IPS-20b (cell line): ENCODE results near the gene SSTR3.
A peak's percentile ranks its signal among the peaks of the same experiment; 100 is the strongest.
"Not testable (repeated sequence)": the region's sequence is repeated elsewhere in the genome, so short reads cannot be mapped to it uniquely, and the experiment has no call there.

Experiments used
- H3K27ac ChIP-seq: one replicate; pipeline ENCODE4 v1.5.1; 2013; ENCODE audit warnings: low read length
- H3K27me3 ChIP-seq: 2 replicates; pipeline ENCODE4 v1.6.1; 2013; ENCODE audit warnings: mild to moderate bottlenecking, low read length, inconsistent platforms; ENCODE audit not compliant: insufficient read depth
- H3K36me3 ChIP-seq: 2 replicates; pipeline ENCODE4 v1.6.1; 2013; ENCODE audit warnings: low read depth, mild to moderate bottlenecking, inconsistent platforms, low read length, moderate library complexity; ENCODE audit not compliant: insufficient read depth
- H3K4me1 ChIP-seq: 2 replicates; pipeline ENCODE4 v1.6.1; 2013; ENCODE audit warnings: mild to moderate bottlenecking, control low read depth, inconsistent platforms, low read length, moderate library complexity; ENCODE audit not compliant: insufficient read depth
- H3K4me3 ChIP-seq: 2 replicates; pipeline ENCODE4 v1.5.1; 2013; ENCODE audit warnings: mild to moderate bottlenecking, low read length, inconsistent platforms
- H3K9ac ChIP-seq: 2 replicates; pipeline ENCODE4 v1.6.1; 2013; ENCODE audit warnings: low read depth, mild to moderate bottlenecking, inconsistent platforms, low read length, moderate library complexity
- H3K9me3 ChIP-seq: 2 replicates; pipeline ENCODE4 v1.6.1; 2013; ENCODE audit warnings: mild to moderate bottlenecking, low read depth, low read length, inconsistent platforms; ENCODE audit not compliant: insufficient read depth

The SSTR3 gene

GRCh38 chr22:37203354-37204044, 8.8 kb downstream of the SSTR3 start:
- no peaks in the 10 kb centered on the region; the same call in 1 of the 2 replicates for H3K4me1 ChIP-seq
- H3K27me3 ChIP-seq: no peaks in the 10 kb centered on the region
- no peak overlapping the region for H3K4me3 ChIP-seq
- H3K36me3 ChIP-seq: no peaks in the 10 kb centered on the region
- H3K9ac ChIP-seq: no peak overlapping the region
- H3K9me3 ChIP-seq: no peaks in the 10 kb centered on the region
- no peak overlapping the region for H3K27ac ChIP-seq

DNA sequence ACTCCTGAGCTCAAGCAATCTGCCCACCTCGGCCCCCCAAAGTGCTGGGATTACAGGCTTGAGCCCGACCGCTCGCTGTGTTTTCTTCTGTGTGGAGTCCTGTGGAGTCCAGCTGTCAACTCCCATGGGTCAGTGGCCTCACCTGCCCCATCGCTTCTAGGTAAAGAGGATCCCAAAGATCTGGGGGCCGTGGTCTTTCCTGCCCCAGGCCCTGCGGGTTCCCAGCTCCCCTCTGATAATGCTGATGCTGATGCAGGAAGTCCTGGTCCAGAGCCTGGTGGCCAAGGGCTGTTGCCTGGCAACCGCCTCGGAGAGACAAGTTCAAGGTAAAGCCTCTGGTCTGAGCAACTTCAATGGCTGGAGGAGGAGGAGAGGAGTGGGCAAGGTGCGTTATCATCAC, 9.6 kb downstream of the SSTR3 start:
- Histone ChIP-seq H3K9me3 (no peaks in the 10 kb centered on the region), H3K4me3 (no peak overlapping the region), H3K36me3 (no peaks in the 10 kb centered on the region), H3K27ac (no peak overlapping the region), H3K4me1 (peaks cover 5% of the 10 kb centered on the region; the same call in 1 of the 2 replicates), H3K9ac (no peak overlapping the region), H3K27me3 (no peaks in the 10 kb centered on the region)

- no peaks in the 10 kb centered on the region for H3K27me3 ChIP-seq
- H3K4me1 ChIP-seq: peaks cover 5% of the 10 kb centered on the region; the same call in 1 of the 2 replicates
- H3K9ac ChIP-seq: no peak overlapping the region
- no peak overlapping the region for H3K4me3 ChIP-seq
- H3K27ac ChIP-seq: no peak overlapping the region
- no peaks in the 10 kb centered on the region for H3K9me3 ChIP-seq
- H3K36me3 ChIP-seq: no peaks in the 10 kb centered on the region
Measured at GRCh38 chr22:37202001-37202555, 10.2 kb downstream of the SSTR3 start.

- H3K4me1 ChIP-seq, H3K9me3 ChIP-seq, H3K27me3 ChIP-seq, H3K9ac ChIP-seq, H3K27ac ChIP-seq, H3K4me3 ChIP-seq, H3K36me3 ChIP-seq: not testable (repeated sequence)
Measured at GRCh38 chr22:37201443-37201820, 10.8 kb downstream of the SSTR3 start.

DNA sequence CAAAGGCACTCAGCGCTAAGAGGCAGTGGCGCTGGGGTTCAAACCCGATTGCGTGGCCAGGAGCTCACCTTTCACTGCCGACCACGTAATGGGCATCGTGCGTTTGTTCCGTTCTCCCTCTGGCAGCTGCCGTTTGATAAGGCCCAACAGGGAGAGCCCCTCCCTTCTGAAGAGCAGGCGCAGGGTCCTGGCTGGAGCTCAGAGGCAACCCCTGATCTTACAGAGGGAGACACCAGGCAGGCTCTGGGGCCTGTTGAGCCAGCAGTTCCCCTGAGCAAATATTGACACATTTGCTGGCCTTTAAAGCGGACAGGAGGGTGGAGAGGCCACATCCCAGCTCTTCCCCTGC, 12.5 kb downstream of the SSTR3 start:
- no peak overlapping the region for H3K27ac ChIP-seq
- H3K27me3 ChIP-seq: no peaks in the 10 kb centered on the region
- H3K36me3 ChIP-seq: no peaks in the 10 kb centered on the region
- H3K9me3 ChIP-seq: no peaks in the 10 kb centered on the region
- peak overlapping the region; percentile 13; the same call in 1 of the 2 replicates for H3K9ac ChIP-seq
- peaks cover 5% of the 10 kb centered on the region; the same call in 1 of the 2 replicates for H3K4me1 ChIP-seq
- H3K4me3 ChIP-seq: peak overlapping the region; percentile 34; the same call in 1 of the 2 replicates

GRCh38 chr22:37199103-37199759, 13.0 kb downstream of the SSTR3 start:
- Histone ChIP-seq H3K9me3 (no peaks in the 10 kb centered on the region), H3K27me3 (no peaks in the 10 kb centered on the region), H3K4me3 (peak overlapping the region; percentile 89), H3K4me1 (peaks cover 5% of the 10 kb centered on the region; the same call in 1 of the 2 replicates), H3K9ac (peak overlapping the region; percentile 94), H3K27ac (peak overlapping the region; percentile 55), H3K36me3 (no peaks in the 10 kb centered on the region)

GRCh38 chr22:37198258-37199102, 13.8 kb downstream of the SSTR3 start:
- Histone ChIP-seq H3K36me3 (no peaks in the 10 kb centered on the region), H3K9me3 (peaks cover 4% of the 10 kb centered on the region; the same call in 1 of the 2 replicates), H3K27me3 (no peaks in the 10 kb centered on the region), H3K4me3 (peak overlapping the region; percentile 89), H3K9ac (peak overlapping the region; percentile 94), H3K4me1 (peaks cover 5% of the 10 kb centered on the region; the same call in 1 of the 2 replicates), H3K27ac (peak overlapping the region; percentile 55)

DNA sequence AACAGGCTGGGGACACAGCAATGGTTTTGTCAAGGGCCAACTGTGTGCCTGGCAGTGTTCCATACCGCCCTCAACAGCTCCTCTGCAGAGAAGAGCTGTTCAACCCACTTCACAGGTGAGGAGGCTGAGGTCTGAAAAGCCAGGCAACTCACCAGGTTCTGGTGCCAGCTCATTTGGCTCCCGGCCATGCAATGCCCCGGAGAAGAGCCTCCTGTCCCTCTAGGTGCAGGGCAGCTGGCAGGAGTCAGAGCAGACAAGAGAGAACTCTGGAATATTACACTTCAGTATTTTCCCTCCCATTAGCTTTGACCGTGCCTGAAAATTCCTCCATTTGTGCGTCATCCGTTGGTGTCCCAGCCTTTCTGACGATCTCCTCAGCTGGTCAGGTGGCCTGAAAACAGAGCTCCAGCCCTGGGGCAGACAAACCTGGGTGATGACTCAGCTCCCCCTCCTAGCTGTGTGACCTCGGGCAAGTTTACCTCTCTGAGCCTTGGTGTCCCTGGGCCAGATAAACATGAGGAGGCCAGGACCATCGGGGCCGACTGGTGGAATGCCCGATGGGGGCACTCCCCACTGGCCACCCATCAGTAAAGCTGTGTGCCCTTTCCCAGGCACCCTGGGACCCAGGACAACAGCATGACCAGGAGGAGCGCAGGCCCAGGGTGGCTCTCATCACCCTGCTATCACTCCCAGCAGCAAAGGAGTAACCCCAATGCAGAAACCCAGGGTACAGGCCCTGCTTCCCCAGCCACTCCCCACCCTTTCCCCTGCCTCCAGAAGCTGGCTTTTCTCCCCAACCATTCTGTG, 14.6 kb downstream of the SSTR3 start:
- Histone ChIP-seq H3K36me3 (no peaks in the 10 kb centered on the region), H3K27me3 (no peaks in the 10 kb centered on the region), H3K9ac (peak overlapping the region; percentile 94; the same call in 1 of the 2 replicates), H3K4me1 (peaks cover 5% of the 10 kb centered on the region; the same call in 1 of the 2 replicates), H3K9me3 (peaks cover 11% of the 10 kb centered on the region), H3K4me3 (peak overlapping the region; percentile 89; the same call in 1 of the 2 replicates), H3K27ac (no peak overlapping the region)

GRCh38 chr22:37196539-37197450, 15.5 kb downstream of the SSTR3 start:
- H3K4me1 ChIP-seq: peaks cover 5% of the 10 kb centered on the region; the same call in 1 of the 2 replicates
- H3K9ac ChIP-seq: no peak overlapping the region
- no peak overlapping the region for H3K27ac ChIP-seq
- no peaks in the 10 kb centered on the region for H3K27me3 ChIP-seq
- no peaks in the 10 kb centered on the region for H3K36me3 ChIP-seq
- peaks cover 17% of the 10 kb centered on the region for H3K9me3 ChIP-seq
- no peak overlapping the region for H3K4me3 ChIP-seq

DNA sequence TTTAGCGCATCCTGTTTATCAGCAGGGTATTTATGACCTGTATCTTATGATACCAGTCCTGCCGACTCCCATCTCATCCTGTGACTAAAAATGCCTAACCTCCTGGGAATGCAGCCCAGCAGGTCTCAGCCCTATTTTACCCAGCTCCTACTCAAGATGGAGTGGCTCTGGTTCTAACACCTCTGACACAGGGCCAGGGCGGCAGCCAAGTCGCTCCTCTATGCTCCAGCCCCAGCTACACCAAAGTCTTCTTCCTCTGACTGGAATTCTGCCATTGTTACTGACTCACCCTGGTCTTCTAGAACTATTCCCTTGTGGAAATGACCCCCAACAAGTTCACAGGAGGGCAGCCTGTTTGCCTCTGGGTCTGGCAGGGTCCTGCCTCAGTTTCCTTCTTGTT, 16.4 kb downstream of the SSTR3 start:
- Histone ChIP-seq H3K36me3 (no peaks in the 10 kb centered on the region), H3K4me3 (no peak overlapping the region), H3K27ac (no peak overlapping the region), H3K9me3 (peaks cover 17% of the 10 kb centered on the region), H3K27me3 (no peaks in the 10 kb centered on the region), H3K9ac (no peak overlapping the region), H3K4me1 (peaks cover 5% of the 10 kb centered on the region; the same call in 1 of the 2 replicates)
